ENCODE measurements around the gene CCDC136. TPM values are rescaled to one million over a fixed set of nuclear protein-coding genes. Genes with fewer than 3 reads are reported as not detected.

The CCDC136 gene
- total RNA-seq, 2 experiments from 2014 or later = 11.7 to 33.5 TPM

- Histone ChIP-seq H3K79me2 (ENCODE audit: insufficient read depth, low read depth, low read length) (peaks cover 89% of the 10 kb centered on the region), H3K27ac (ENCODE audit: low read depth, low read length, poor library complexity, severe bottlenecking) (no peak overlapping the region), H3K4me1 (ENCODE audit: insufficient read depth, low read length, poor library complexity, severe bottlenecking) (peaks cover 25% of the 10 kb centered on the region), H3K9me2 (ENCODE audit: insufficient read depth, low read length) (no peaks in the 10 kb centered on the region), H3K4me3 (ENCODE audit: low read depth, low read length, poor library complexity, severe bottlenecking) (no peak overlapping the region), H3K9me3 (ENCODE audit: low read length) (0 out of 2 replicates have a peak, but pooled peaks cover 3% of the 10 kb centered on the region), H2AFZ (ENCODE audit: low read length) (no peak overlapping the region), H3K36me3 (ENCODE audit: insufficient read depth, low read length) (peaks cover 56% of the 10 kb centered on the region), H4K20me1 (ENCODE audit: insufficient read depth, low read length) (peaks cover 29% of the 10 kb centered on the region), H3K4me2 (ENCODE audit: low read length) (no peak overlapping the region)
- TF ChIP-seq EZH2phosphoT487 (IDR thresholded peaks at IDR 0.05; ENCODE audit: borderline replicate concordance, low read depth, low read length) (no peak), CTCF (conservative IDR thresholded peaks at IDR 0.05; ENCODE audit: low read length) (no peak)
- DNase-seq (ENCODE audit: low spot score) = no peak
- CTCF ChIA-PET (ENCODE audit: unreplicated experiment) = no interaction called here
- intact Hi-C loops (cut with micrococcal nuclease; ENCODE audit: unreplicated experiment) = no loop called here
- POLR2A ChIA-PET = interaction anchor here (0.7 to 1.4 kb wide), 3 partner anchors 11 to 371 kb away, joined by 3 to 4 read pairs (median 4); no protein-coding TSS in a partner anchor
- BruUV-seq (replicated peaks) = no TSS peak
Measured at GRCh38 chr7:128743112-128743772, 48.5 kb upstream of the CCDC136 start.

DNA sequence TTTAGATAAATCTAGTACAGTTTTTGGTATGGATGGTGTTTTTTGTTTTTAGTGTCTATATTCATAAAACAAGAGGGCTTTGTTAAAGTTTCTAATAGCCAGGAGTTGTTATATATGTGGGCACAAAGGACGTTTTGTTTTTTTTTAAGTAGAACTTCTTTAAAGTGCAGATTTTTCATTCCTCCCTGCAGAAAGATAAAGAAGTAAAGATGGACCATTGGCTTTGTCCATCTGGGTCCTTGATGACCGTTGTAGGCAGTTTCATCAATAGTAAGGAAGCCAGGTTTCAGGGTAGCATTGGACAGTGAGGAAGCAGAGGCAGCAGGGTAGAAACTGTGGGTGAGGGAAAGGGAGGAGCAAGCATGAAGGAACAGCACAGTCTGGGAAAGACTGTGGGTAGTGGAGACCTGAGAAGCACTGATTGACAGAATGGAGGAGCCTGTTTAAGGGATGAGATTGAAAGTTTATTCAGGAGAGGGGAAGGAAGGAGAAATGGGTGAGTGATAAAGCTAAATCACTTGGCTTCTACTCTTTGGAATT is 47.3 kb upstream of the CCDC136 start:
- intact Hi-C loops (cut with micrococcal nuclease; ENCODE audit: unreplicated experiment) = no loop called here
- H3K9me2 ChIP-seq (ENCODE audit: insufficient read depth, low read length) = no peaks in the 10 kb centered on the region
- no TSS peak for BruUV-seq (replicated peaks)
- H4K20me1 ChIP-seq (ENCODE audit: insufficient read depth, low read length) = peaks cover 29% of the 10 kb centered on the region
- peaks cover 68% of the 10 kb centered on the region for H3K36me3 ChIP-seq (ENCODE audit: insufficient read depth, low read length)
- no peak overlapping the region for H3K27ac ChIP-seq (ENCODE audit: low read depth, low read length, poor library complexity, severe bottlenecking)
- ChIA-PET CTCF (ENCODE audit: unreplicated experiment) (no interaction called here), POLR2A (no interaction called here)
- peaks cover 20% of the 10 kb centered on the region for H3K4me1 ChIP-seq (ENCODE audit: insufficient read depth, low read length, poor library complexity, severe bottlenecking)
- H3K4me2 ChIP-seq (ENCODE audit: low read length) = no peak overlapping the region
- peaks cover 3% of the 10 kb centered on the region; the same call in 1 of the 2 replicates for H3K9me3 ChIP-seq (ENCODE audit: low read length)
- DNase-seq (ENCODE audit: low spot score) = no peak
- TF ChIP-seq CTCF (conservative IDR thresholded peaks at IDR 0.05; ENCODE audit: low read length) = no peak
- TF ChIP-seq EZH2phosphoT487 (IDR thresholded peaks at IDR 0.05; ENCODE audit: borderline replicate concordance, low read depth, low read length) = no peak
- no peak overlapping the region for H2AFZ ChIP-seq (ENCODE audit: low read length)
- peaks cover 100% of the 10 kb centered on the region for H3K79me2 ChIP-seq (ENCODE audit: insufficient read depth, low read depth, low read length)
- H3K4me3 ChIP-seq (ENCODE audit: low read depth, low read length, poor library complexity, severe bottlenecking) = no peak overlapping the region

GRCh38 chr7:128745706-128746105 is 46.1 kb upstream of the CCDC136 start:
- Histone ChIP-seq H3K4me2 (ENCODE audit: low read length) (no peak overlapping the region), H3K9me3 (ENCODE audit: low read length) (peaks cover 3% of the 10 kb centered on the region; the same call in 1 of the 2 replicates), H3K9me2 (ENCODE audit: insufficient read depth, low read length) (no peaks in the 10 kb centered on the region), H2AFZ (ENCODE audit: low read length) (no peak overlapping the region), H4K20me1 (ENCODE audit: insufficient read depth, low read length) (peaks cover 21% of the 10 kb centered on the region), H3K79me2 (ENCODE audit: insufficient read depth, low read depth, low read length) (peaks cover 89% of the 10 kb centered on the region), H3K27ac (ENCODE audit: low read depth, low read length, poor library complexity, severe bottlenecking) (no peak overlapping the region), H3K4me1 (ENCODE audit: insufficient read depth, low read length, poor library complexity, severe bottlenecking) (peaks cover 13% of the 10 kb centered on the region), H3K36me3 (ENCODE audit: insufficient read depth, low read length) (peaks cover 80% of the 10 kb centered on the region), H3K4me3 (ENCODE audit: low read depth, low read length, poor library complexity, severe bottlenecking) (no peak overlapping the region)
- ChIA-PET POLR2A (interaction anchor here (0.6 to 0.9 kb wide), 3 partner anchors 8 to 73 kb away, joined by 3 to 5 read pairs (median 4); partner anchors contain the start of gene GARIN1A), CTCF (ENCODE audit: unreplicated experiment) (no interaction called here)
- DNase-seq (ENCODE audit: low spot score) = no peak
- intact Hi-C loops (cut with micrococcal nuclease; ENCODE audit: unreplicated experiment) = no loop called here
- BruUV-seq (replicated peaks) = no TSS peak
- TF ChIP-seq EZH2phosphoT487 (IDR thresholded peaks at IDR 0.05; ENCODE audit: borderline replicate concordance, low read depth, low read length) = no peak
- TF ChIP-seq CTCF (conservative IDR thresholded peaks at IDR 0.05; ENCODE audit: low read length) = no peak

Data from OCI-LY7 (cell line).